RWPE2 (cell line): Measurements from ENCODE around the gene GRID2.

ENCODE experiments used
- ATAC-seq: fragments of 200-7000 bp; cut with Tn5 transposase; 3 replicates; pipeline ENCODE4 v1.9.1; 2021; ENCODE audit warnings: low read depth
- DNase-seq: peaks from one replicate; pipeline ENCODE4 v3.0.0-alpha.2; 2020; ENCODE audit warnings: low spot score
- H3K27ac ChIP-seq: fragments of 450-650 bp; 2 replicates; pipeline ENCODE4 v1.5.1; 2017; ENCODE audit warnings: mild to moderate bottlenecking; ENCODE audit not compliant: poor library complexity, severe bottlenecking
- H3K27me3 ChIP-seq: fragments of 250-450 bp; sonication (Bioruptor Pico); 2 replicates; pipeline ENCODE4 v1.5.1; 2021; ENCODE audit warnings: mild to moderate bottlenecking, moderate library complexity; ENCODE audit not compliant: insufficient read depth, poor library complexity, severe bottlenecking
- H3K36me3 ChIP-seq: fragments of 250-450 bp; sonication (Bioruptor Pico); 2 replicates; pipeline ENCODE4 v1.5.1; 2020; ENCODE audit warnings: low read depth, mild to moderate bottlenecking, moderate library complexity
- H3K4me1 ChIP-seq: fragments of 250-450 bp; sonication (Bioruptor Pico); 2 replicates; pipeline ENCODE4 v1.5.1; 2021; ENCODE audit warnings: mild to moderate bottlenecking, moderate library complexity; ENCODE audit not compliant: insufficient read depth, poor library complexity, severe bottlenecking
- H3K4me3 ChIP-seq: fragments of 250-450 bp; sonication (Bioruptor Pico); 2 replicates; pipeline ENCODE4 v1.5.1; 2021; ENCODE audit warnings: mild to moderate bottlenecking, moderate library complexity; ENCODE audit not compliant: severe bottlenecking
- H3K9me3 ChIP-seq: fragments of 250-450 bp; sonication (Bioruptor Pico); 2 replicates; pipeline ENCODE4 v1.5.1; 2021; ENCODE audit warnings: mild to moderate bottlenecking, moderate library complexity; ENCODE audit not compliant: severe bottlenecking
- CTCF ChIP-seq: fragments of 450-650 bp; IDR thresholded peaks from one replicate; pipeline ENCODE4 v1.5.1; 2017; ENCODE audit warnings: mild to moderate bottlenecking, moderate library complexity; ENCODE audit not compliant: poor library complexity, severe bottlenecking

Gene GRID2

GRCh38 chr4:93480452-93480851, 1176.7 kb downstream of the GRID2 start:
- ATAC-seq (peak; percentile 89), DNase-seq (no peak)
- Histone ChIP-seq H3K4me1 (peaks cover 4% of the 10 kb centered on the region), H3K36me3 (no peaks in the 10 kb centered on the region), H3K4me3 (no peak overlapping the region), H3K27ac (no peak overlapping the region), H3K27me3 (no peaks in the 10 kb centered on the region), H3K9me3 (no peaks in the 10 kb centered on the region)
- TF ChIP-seq CTCF: no peak

GRCh38 chr4:93495346-93495745, 1191.6 kb downstream of the GRID2 start:
- no peak for TF ChIP-seq CTCF
- no peak for ATAC-seq
- no peak overlapping the region for H3K4me3 ChIP-seq

GRCh38 chr4:93501244-93501643, 1197.5 kb downstream of the GRID2 start:
- no peak for ATAC-seq
- TF ChIP-seq CTCF: no peak

More at GRCh38 chr4:93495346-93495745, 1191.6 kb downstream of the GRID2 start:
- Histone ChIP-seq H3K36me3 (no peaks in the 10 kb centered on the region), H3K4me1 (peaks cover 2% of the 10 kb centered on the region), H3K27me3 (no peaks in the 10 kb centered on the region), H3K9me3 (no peaks in the 10 kb centered on the region), H3K27ac (no peak overlapping the region)
- no peak for DNase-seq

GRCh38 chr4:93501946-93502345, 1198.2 kb downstream of the GRID2 start:
- DNase-seq (no peak), ATAC-seq (no peak)
- H3K4me1 ChIP-seq: no peaks in the 10 kb centered on the region
- no peak for TF ChIP-seq CTCF
- no peaks in the 10 kb centered on the region for H3K36me3 ChIP-seq
- H3K9me3 ChIP-seq: no peaks in the 10 kb centered on the region
- no peak overlapping the region for H3K4me3 ChIP-seq
- H3K27ac ChIP-seq: no peak overlapping the region
- no peaks in the 10 kb centered on the region for H3K27me3 ChIP-seq

More at GRCh38 chr4:93501244-93501643, 1197.5 kb downstream of the GRID2 start:
- no peaks in the 10 kb centered on the region for H3K36me3 ChIP-seq
- H3K27me3 ChIP-seq: no peaks in the 10 kb centered on the region
- no peak overlapping the region for H3K4me3 ChIP-seq
- H3K27ac ChIP-seq: no peak overlapping the region
- no peaks in the 10 kb centered on the region for H3K9me3 ChIP-seq
- no peaks in the 10 kb centered on the region for H3K4me1 ChIP-seq
- no peak for DNase-seq

GRCh38 chr4:93502991-93503390, 1199.2 kb downstream of the GRID2 start:
- H3K9me3 ChIP-seq: no peaks in the 10 kb centered on the region
- ATAC-seq: no peak
- no peaks in the 10 kb centered on the region for H3K36me3 ChIP-seq
- H3K27ac ChIP-seq: no peak overlapping the region
- H3K4me1 ChIP-seq: no peaks in the 10 kb centered on the region
- H3K27me3 ChIP-seq: no peaks in the 10 kb centered on the region
- TF ChIP-seq CTCF: no peak
- no peak overlapping the region for H3K4me3 ChIP-seq
- DNase-seq: no peak
